C4-2B (cell line): ENCODE results near the gene GABRQ.

ENCODE experiments used
- ZFX ChIP-seq: fragments of 450-650 bp; IDR thresholded peaks from 2 replicates; pipeline ENCODE4 v1.6.1; 2017
- TF ChIP-seq, protein P1 (sequence below): fragments of 450-650 bp; conservative IDR thresholded peaks from 2 replicates; pipeline ENCODE4 v1.5.1; 2017; ENCODE audit warnings: mild to moderate bottlenecking

DNA sequence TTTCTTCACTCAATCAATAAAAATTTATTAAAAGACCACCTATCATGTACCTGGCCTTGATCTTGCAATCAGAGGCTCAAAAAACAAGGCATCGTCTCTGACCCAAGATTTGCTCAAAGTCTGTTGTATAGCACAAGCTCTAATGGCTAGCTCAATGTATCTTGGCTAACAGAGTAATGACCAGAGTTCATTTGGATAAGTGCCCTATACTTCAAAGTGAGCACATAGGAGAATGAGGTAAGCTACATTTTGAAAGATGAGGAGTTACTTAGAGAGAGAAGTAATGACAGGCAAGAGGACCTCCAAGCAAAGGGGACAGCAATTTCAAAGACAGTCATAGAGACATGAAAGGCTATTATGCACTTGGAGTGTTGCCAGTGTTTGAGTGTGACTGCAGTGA lies 22.9 kb upstream of the GABRQ start:
- TF ChIP-seq, protein P1, sequence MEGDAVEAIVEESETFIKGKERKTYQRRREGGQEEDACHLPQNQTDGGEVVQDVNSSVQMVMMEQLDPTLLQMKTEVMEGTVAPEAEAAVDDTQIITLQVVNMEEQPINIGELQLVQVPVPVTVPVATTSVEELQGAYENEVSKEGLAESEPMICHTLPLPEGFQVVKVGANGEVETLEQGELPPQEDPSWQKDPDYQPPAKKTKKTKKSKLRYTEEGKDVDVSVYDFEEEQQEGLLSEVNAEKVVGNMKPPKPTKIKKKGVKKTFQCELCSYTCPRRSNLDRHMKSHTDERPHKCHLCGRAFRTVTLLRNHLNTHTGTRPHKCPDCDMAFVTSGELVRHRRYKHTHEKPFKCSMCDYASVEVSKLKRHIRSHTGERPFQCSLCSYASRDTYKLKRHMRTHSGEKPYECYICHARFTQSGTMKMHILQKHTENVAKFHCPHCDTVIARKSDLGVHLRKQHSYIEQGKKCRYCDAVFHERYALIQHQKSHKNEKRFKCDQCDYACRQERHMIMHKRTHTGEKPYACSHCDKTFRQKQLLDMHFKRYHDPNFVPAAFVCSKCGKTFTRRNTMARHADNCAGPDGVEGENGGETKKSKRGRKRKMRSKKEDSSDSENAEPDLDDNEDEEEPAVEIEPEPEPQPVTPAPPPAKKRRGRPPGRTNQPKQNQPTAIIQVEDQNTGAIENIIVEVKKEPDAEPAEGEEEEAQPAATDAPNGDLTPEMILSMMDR = no peak
- no peak for TF ChIP-seq ZFX
